HL-60 (cell line): ENCODE data around the gene ANGPTL3.

ENCODE experiments used
- GABPA ChIP-seq: IDR thresholded peaks from 2 replicates; pipeline ENCODE4 v1.6.1; 2012; ENCODE audit warnings: low read depth
- TF ChIP-seq, protein P1 (sequence below): IDR thresholded peaks from one replicate; pipeline ENCODE4 v1.5.1; 2011; ENCODE audit warnings: low read length, control low read depth, inconsistent platforms; ENCODE audit not compliant: insufficient read depth
- TF ChIP-seq, protein P2 (sequence below): IDR thresholded peaks from 2 replicates; pipeline ENCODE4 v1.6.1; 2012; ENCODE audit warnings: low read depth; ENCODE audit not compliant: insufficient replicate concordance

DNA sequence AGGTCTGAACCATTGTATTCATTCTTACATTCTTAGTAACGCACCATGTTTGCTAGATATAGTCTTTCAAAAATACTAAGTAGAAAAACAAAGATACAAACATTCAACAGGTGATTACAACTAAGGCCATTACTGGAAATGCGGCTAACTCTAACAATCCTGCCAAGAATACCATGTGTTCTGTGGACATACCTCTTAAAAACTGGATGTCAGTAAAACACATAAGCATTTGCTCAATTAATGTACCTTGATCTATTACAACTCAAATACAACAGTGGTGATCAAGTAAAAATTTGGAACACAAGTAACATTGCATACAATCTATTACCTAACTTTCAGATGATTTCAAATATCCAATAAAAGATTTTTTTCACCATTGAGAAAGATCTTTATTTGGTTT lies 15.4 kb downstream of the ANGPTL3 start:
- TF ChIP-seq, protein P1, sequence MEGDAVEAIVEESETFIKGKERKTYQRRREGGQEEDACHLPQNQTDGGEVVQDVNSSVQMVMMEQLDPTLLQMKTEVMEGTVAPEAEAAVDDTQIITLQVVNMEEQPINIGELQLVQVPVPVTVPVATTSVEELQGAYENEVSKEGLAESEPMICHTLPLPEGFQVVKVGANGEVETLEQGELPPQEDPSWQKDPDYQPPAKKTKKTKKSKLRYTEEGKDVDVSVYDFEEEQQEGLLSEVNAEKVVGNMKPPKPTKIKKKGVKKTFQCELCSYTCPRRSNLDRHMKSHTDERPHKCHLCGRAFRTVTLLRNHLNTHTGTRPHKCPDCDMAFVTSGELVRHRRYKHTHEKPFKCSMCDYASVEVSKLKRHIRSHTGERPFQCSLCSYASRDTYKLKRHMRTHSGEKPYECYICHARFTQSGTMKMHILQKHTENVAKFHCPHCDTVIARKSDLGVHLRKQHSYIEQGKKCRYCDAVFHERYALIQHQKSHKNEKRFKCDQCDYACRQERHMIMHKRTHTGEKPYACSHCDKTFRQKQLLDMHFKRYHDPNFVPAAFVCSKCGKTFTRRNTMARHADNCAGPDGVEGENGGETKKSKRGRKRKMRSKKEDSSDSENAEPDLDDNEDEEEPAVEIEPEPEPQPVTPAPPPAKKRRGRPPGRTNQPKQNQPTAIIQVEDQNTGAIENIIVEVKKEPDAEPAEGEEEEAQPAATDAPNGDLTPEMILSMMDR: no peak
- TF ChIP-seq, protein P2, sequence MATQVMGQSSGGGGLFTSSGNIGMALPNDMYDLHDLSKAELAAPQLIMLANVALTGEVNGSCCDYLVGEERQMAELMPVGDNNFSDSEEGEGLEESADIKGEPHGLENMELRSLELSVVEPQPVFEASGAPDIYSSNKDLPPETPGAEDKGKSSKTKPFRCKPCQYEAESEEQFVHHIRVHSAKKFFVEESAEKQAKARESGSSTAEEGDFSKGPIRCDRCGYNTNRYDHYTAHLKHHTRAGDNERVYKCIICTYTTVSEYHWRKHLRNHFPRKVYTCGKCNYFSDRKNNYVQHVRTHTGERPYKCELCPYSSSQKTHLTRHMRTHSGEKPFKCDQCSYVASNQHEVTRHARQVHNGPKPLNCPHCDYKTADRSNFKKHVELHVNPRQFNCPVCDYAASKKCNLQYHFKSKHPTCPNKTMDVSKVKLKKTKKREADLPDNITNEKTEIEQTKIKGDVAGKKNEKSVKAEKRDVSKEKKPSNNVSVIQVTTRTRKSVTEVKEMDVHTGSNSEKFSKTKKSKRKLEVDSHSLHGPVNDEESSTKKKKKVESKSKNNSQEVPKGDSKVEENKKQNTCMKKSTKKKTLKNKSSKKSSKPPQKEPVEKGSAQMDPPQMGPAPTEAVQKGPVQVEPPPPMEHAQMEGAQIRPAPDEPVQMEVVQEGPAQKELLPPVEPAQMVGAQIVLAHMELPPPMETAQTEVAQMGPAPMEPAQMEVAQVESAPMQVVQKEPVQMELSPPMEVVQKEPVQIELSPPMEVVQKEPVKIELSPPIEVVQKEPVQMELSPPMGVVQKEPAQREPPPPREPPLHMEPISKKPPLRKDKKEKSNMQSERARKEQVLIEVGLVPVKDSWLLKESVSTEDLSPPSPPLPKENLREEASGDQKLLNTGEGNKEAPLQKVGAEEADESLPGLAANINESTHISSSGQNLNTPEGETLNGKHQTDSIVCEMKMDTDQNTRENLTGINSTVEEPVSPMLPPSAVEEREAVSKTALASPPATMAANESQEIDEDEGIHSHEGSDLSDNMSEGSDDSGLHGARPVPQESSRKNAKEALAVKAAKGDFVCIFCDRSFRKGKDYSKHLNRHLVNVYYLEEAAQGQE: no peak
- no peak for TF ChIP-seq GABPA
